GOT3 (cell line): ENCODE measurements around the gene EFR3B.
"Not testable (repeated sequence)": the region's sequence is repeated elsewhere in the genome, so short reads cannot be mapped to it uniquely, and the experiment has no call there.

Experiments used
- DNase-seq: peaks from one replicate; lab custom pipeline; 2025; ENCODE audit warnings: mixed read lengths; lab: John Stamatoyannopoulos, UW

The EFR3B gene

GRCh38 chr2:25073025-25073424, 31.1 kb downstream of the EFR3B start:
- no peak for DNase-seq

- DNase-seq: no peak
Measured at GRCh38 chr2:25073914-25074313, 32.0 kb downstream of the EFR3B start.

GRCh38 chr2:25074826-25075225, 33.0 kb downstream of the EFR3B start:
- DNase-seq: no peak

- no peak for DNase-seq
Measured at GRCh38 chr2:25076749-25077148, 34.9 kb downstream of the EFR3B start.

- DNase-seq: no peak
Measured at GRCh38 chr2:25077789-25078169, 35.9 kb downstream of the EFR3B start.

- DNase-seq: no peak
Measured at GRCh38 chr2:25078170-25079049, 36.5 kb downstream of the EFR3B start.

- DNase-seq: no peak
Measured at GRCh38 chr2:25079050-25079635, 37.3 kb downstream of the EFR3B start.

- no peak for DNase-seq
Measured at GRCh38 chr2:25081237-25081790, 39.4 kb downstream of the EFR3B start.

GRCh38 chr2:25082002-25082622, 40.2 kb downstream of the EFR3B start:
- no peak for DNase-seq

GRCh38 chr2:25085761-25086560, 44.1 kb downstream of the EFR3B start:
- DNase-seq: no peak

GRCh38 chr2:25088817-25089516, 47.1 kb downstream of the EFR3B start:
- DNase-seq: no peak

- DNase-seq: no peak
Measured at GRCh38 chr2:25089605-25090315, 47.9 kb downstream of the EFR3B start.

GRCh38 chr2:25090801-25091200, 48.9 kb downstream of the EFR3B start:
- no peak for DNase-seq

- no peak for DNase-seq
Measured at GRCh38 chr2:25091265-25091664, 49.4 kb downstream of the EFR3B start.

GRCh38 chr2:25098056-25098455, 56.2 kb downstream of the EFR3B start:
- no peak for DNase-seq

- DNase-seq: no peak
Measured at GRCh38 chr2:25098670-25099486, 57.0 kb downstream of the EFR3B start.

GRCh38 chr2:25102352-25102751, 60.5 kb downstream of the EFR3B start:
- DNase-seq: not testable (repeated sequence)

GRCh38 chr2:25103287-25103871, 61.5 kb downstream of the EFR3B start:
- peak; percentile 7 for DNase-seq

- DNase-seq: no peak
Measured at GRCh38 chr2:25104736-25105135, 62.9 kb downstream of the EFR3B start.
